Stimulated activated CD8-positive, alpha-beta memory T cell treated with anti-CD3 and anti-CD28 coated beads, Interleukin-2, amount 100 ng/mL, for 48 hours (primary cell): ENCODE results near the gene GJA10.

Experiments used
- DNase-seq, 2 donors: peaks; one replicate each; pipeline ENCODE4 v3.0.0-alpha.2; 2020; ENCODE audit warnings: low read depth in 2 of 2

The GJA10 gene

GRCh38 chr6:89917216-89917615 is 22.9 kb downstream of the GJA10 start:
- no peak for DNase-seq

- DNase-seq = no peak
Measured at GRCh38 chr6:89917801-89918366, 23.6 kb downstream of the GJA10 start.

- DNase-seq = no peak
Measured at GRCh38 chr6:89921197-89921596, 26.9 kb downstream of the GJA10 start.

GRCh38 chr6:89921691-89922090 is 27.4 kb downstream of the GJA10 start:
- DNase-seq = no peak

- no peak for DNase-seq
Measured at GRCh38 chr6:89924231-89924630, 30.0 kb downstream of the GJA10 start.

GRCh38 chr6:89925826-89926225 is 31.6 kb downstream of the GJA10 start:
- no peak for DNase-seq

- no peak for DNase-seq
Measured at GRCh38 chr6:89927264-89927663, 33.0 kb downstream of the GJA10 start.

- no peak for DNase-seq
Measured at GRCh38 chr6:89927791-89928550, 33.7 kb downstream of the GJA10 start.

- no peak for DNase-seq
Measured at GRCh38 chr6:89928604-89929003, 34.3 kb downstream of the GJA10 start.

GRCh38 chr6:89930789-89931188 is 36.5 kb downstream of the GJA10 start:
- no peak for DNase-seq

- no peak for DNase-seq
Measured at GRCh38 chr6:89932245-89932802, 38.1 kb downstream of the GJA10 start.

- DNase-seq = no peak
Measured at GRCh38 chr6:89934685-89935366, 40.6 kb downstream of the GJA10 start.

- no peak for DNase-seq
Measured at GRCh38 chr6:89936177-89936576, 41.9 kb downstream of the GJA10 start.

GRCh38 chr6:89938014-89938413 is 43.7 kb downstream of the GJA10 start:
- DNase-seq = no peak

- DNase-seq = no peak
Measured at GRCh38 chr6:89939144-89939543, 44.9 kb downstream of the GJA10 start.

GRCh38 chr6:89940225-89941027 is 46.2 kb downstream of the GJA10 start:
- peak in 1 of 2 donors; percentile 33 for DNase-seq

GRCh38 chr6:89941031-89941762 is 46.9 kb downstream of the GJA10 start:
- DNase-seq = no peak

GRCh38 chr6:89941763-89942497 is 47.7 kb downstream of the GJA10 start:
- DNase-seq = no peak

- no peak for DNase-seq
Measured at GRCh38 chr6:89942601-89943000, 48.3 kb downstream of the GJA10 start.

GRCh38 chr6:89944181-89944755 is 50.0 kb downstream of the GJA10 start:
- DNase-seq = no peak
